NCI-H345 treated with DMSO at 0.1 percent for 48 hours (cell line): Measurements from ENCODE around the gene FLVCR1.

Experiments
- DNase-seq: peaks from one replicate; lab custom pipeline; 2025; ENCODE audit not compliant: unreplicated experiment; lab: John Stamatoyannopoulos, UW

The FLVCR1 gene

DNA sequence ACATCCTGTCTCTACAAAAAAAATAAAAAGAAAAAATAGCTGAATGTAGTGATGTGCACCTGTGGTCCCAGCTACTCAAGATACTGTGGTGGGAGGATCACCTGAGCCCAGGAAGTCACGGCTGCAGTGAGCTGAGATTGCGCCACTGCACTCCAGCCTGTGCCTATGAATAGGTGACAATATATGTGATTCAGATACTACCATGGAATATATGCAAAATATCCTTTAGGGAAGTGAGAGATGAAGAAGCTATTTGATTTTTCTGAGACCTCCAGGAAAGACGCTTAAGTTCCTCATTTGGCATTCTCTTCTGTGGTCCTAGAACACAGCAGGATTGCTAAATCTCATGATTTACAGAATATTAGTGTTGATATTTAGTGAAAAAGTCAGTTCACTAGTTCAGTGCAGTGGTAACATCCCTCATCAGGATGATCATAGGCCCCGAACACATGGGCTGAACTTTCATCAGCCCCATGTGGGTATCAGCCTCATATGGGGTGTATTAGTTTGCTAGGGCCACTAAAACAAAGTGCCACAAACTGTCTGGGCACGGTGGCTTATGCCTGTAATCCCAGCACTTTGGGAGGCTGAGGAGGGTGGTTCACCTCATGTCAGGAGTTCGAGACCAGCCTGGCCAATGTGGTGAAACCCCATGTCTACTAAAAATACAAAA is 86.3 kb downstream of the FLVCR1 start:
- DNase-seq = no peak

DNA sequence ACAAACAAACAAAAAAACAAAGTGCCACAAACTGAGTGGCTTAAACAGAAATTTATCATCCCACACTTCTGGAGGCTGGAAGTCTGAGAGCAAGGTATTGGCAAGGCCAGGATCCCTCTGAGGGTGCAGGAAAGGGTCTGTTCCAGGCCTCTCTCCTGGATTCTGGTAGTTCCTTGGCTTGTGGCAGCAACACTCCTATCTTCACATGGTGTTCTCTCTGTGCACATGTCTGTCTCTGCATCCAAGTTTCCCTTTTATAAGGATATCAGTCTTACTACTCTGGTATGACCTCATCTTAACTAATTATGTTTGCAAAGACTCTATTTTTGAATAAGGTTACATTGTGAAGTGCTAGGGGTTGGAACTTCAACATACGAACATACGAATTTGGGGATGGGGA is 87.0 kb downstream of the FLVCR1 start:
- DNase-seq = no peak

DNA sequence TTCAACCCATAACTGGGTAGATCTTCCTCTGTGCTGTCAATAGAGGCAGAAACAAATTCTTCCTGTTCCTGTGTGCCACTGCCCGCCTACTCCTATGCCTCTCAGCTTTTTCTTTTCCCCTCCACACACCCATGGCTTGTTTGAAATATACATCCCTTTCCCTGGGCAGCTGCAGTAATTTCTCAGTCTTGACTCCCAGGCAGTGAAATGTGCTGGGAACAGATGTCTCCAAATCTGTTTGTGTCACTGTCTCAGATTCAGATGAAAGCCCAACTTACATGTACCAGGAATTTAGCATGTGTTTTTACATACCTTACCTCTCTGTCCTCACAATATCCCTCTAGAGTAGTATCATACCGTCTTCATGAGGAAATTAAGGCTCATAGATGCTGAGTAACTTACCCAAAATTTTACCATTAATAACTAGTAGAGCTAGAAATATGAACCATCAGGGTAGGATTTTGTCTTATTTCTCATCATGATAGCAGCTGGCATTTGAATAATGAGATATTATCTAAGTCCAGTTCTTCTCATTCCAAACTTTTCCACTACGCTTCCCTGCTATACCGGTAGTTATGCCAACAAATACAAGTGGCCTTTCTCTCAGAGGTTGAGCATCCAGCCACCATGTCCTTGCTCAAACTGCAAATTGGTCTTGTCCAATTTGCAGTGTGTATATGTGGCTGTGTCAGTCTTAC is 87.5 kb downstream of the FLVCR1 start:
- no peak for DNase-seq

- no peak for DNase-seq
Observed at GRCh38 chr1:212946872-212947271, 88.8 kb downstream of the FLVCR1 start.
